GM23338 (cell line): ENCODE results near the gene TFF1. TPM values are rescaled to one million over a fixed set of nuclear protein-coding genes. Genes with fewer than 3 reads are reported as not detected.
A peak's percentile ranks its signal among the peaks of the same experiment; 100 is the strongest.

Experiments
- ATAC-seq: fragments of 200-7000 bp; cut with Tn5 transposase; 3 replicates; pipeline ENCODE4 v1.9.1; 2020
- DNase-seq: peaks from one replicate; pipeline ENCODE4 v3.0.0-alpha.2; 2015; ENCODE audit warnings: low spot score
- H2AFZ ChIP-seq: fragments of 200-600 bp; sonication (generic); 2 replicates; pipeline ENCODE4 v1.8.0; 2016; ENCODE audit warnings: antibody characterized with exemption, mild to moderate bottlenecking, moderate library complexity
- H3F3A ChIP-seq: fragments of 200-600 bp; sonication (generic); replicated peaks from 2 replicates; pipeline ENCODE4 v1.8.0; 2017; ENCODE audit warnings: antibody characterized with exemption, mixed run types, low read depth
- H3K27ac ChIP-seq: fragments of 200-600 bp; sonication (generic); 2 replicates; pipeline ENCODE4 v1.6.1; 2016; ENCODE audit warnings: low read depth
- H3K27me3 ChIP-seq: fragments of 200-600 bp; sonication (generic); 2 replicates; pipeline ENCODE4 v1.8.0; 2016; ENCODE audit warnings: mild to moderate bottlenecking, mixed run types, moderate library complexity; ENCODE audit not compliant: insufficient read depth
- H3K36me3 ChIP-seq: fragments of 200-600 bp; sonication (generic); 2 replicates; pipeline ENCODE4 v1.8.0; 2016; ENCODE audit warnings: mild to moderate bottlenecking; ENCODE audit not compliant: insufficient read depth
- H3K4me1 ChIP-seq: fragments of 200-600 bp; sonication (generic); 2 replicates; pipeline ENCODE4 v1.8.0; 2016; ENCODE audit warnings: mild to moderate bottlenecking, moderate library complexity; ENCODE audit not compliant: insufficient read depth
- H3K4me2 ChIP-seq: fragments of 200-600 bp; sonication (generic); 2 replicates; pipeline ENCODE4 v1.7.1; 2017; ENCODE audit warnings: mixed run types
- H3K4me3 ChIP-seq: fragments of 200-600 bp; sonication (generic); 2 replicates; pipeline ENCODE4 v1.6.1; 2016; ENCODE audit warnings: mixed run types
- H3K79me2 ChIP-seq: fragments of 200-600 bp; sonication (generic); replicated peaks from 2 replicates; pipeline ENCODE4 v1.8.0; 2017; ENCODE audit warnings: mild to moderate bottlenecking; ENCODE audit not compliant: insufficient read depth
- H3K9me2 ChIP-seq: fragments of 200-600 bp; sonication (generic); 2 replicates; pipeline ENCODE4 v1.8.0; 2017; ENCODE audit not compliant: insufficient read depth
- H4K20me1 ChIP-seq: fragments of 200-600 bp; sonication (generic); replicated peaks from 2 replicates; pipeline ENCODE4 v1.8.0; 2017; ENCODE audit warnings: mild to moderate bottlenecking; ENCODE audit not compliant: insufficient read depth
- H3K27ac Mint-ChIP-seq: 2 replicates; pipeline ENCODE4 v1.8.0; 2020; ENCODE audit warnings: inconsistent platforms, mild to moderate bottlenecking, moderate library complexity, mixed read lengths
- H3K27me3 Mint-ChIP-seq: 3 replicates; pipeline ENCODE4 v1.8.0; 2022; ENCODE audit warnings: low read depth, mild to moderate bottlenecking, moderate library complexity, mixed read lengths, inconsistent platforms; ENCODE audit not compliant: insufficient read depth, poor library complexity
- H3K36me3 Mint-ChIP-seq: 3 replicates; pipeline ENCODE4 v1.8.0; 2021; ENCODE audit warnings: low read depth, mild to moderate bottlenecking, inconsistent platforms, moderate library complexity, mixed read lengths
- H3K4me1 Mint-ChIP-seq: 3 replicates; pipeline ENCODE4 v1.8.0; 2020; ENCODE audit warnings: mild to moderate bottlenecking, inconsistent platforms, mixed read lengths
- H3K4me3 Mint-ChIP-seq: 3 replicates; pipeline ENCODE4 v1.8.0; 2021; ENCODE audit warnings: moderate library complexity, mild to moderate bottlenecking, inconsistent platforms, mixed read lengths
- H3K9me3 Mint-ChIP-seq: 3 replicates; pipeline ENCODE4 v1.8.0; 2020; ENCODE audit warnings: moderate library complexity, mild to moderate bottlenecking, inconsistent platforms, mixed read lengths
- EZH2 ChIP-seq: fragments of 200-600 bp; sonication (generic); IDR thresholded peaks from one replicate; pipeline ENCODE4 v1.8.0; 2017; ENCODE audit warnings: antibody characterized with exemption, mild to moderate bottlenecking, low read depth; ENCODE audit not compliant: unreplicated experiment
- REST ChIP-seq: IDR thresholded peaks from one replicate; pipeline ENCODE4 v1.6.1; 2018; ENCODE audit warnings: antibody characterized with exemption; ENCODE audit not compliant: unreplicated experiment
- STAT1 ChIP-seq: IDR thresholded peaks from one replicate; pipeline ENCODE4 v1.6.1; 2016; ENCODE audit warnings: antibody characterized with exemption; ENCODE audit not compliant: unreplicated experiment
- ZNF462 ChIP-seq: fragments of 250-450 bp; sonication (Bioruptor Pico); IDR thresholded peaks from 2 replicates; pipeline ENCODE4 v1.5.0; 2020; ENCODE audit warnings: mild to moderate bottlenecking, moderate library complexity
- polyA plus RNA-seq: library from polyadenylated mRNA; unstranded; fragments of >200 nt; fragmentation: Nextera tagmentation; extraction: Ambion mirVana; gene quantifications from 2 replicates; pipeline ENCODE4 v1.2.1, GENCODE V29; 2016
- total RNA-seq: library from RNA; depleted of rRNA; stranded (reverse); fragments of >200 nt; shearing (Covaris generic); gene quantifications from 2 replicates; pipeline ENCODE4 v1.2.3, GENCODE V29; 2014
- TF ChIP-seq, protein P1 (sequence below), 2 experiments: fragments of 200-600 bp in 1 of 2; sonication (generic) in 1 of 2; conservative IDR thresholded peaks; 2 replicates each; pipeline versions ENCODE4 v1.5.1 to v1.6.1; 2016 to 2017; ENCODE audit warnings: antibody characterized with exemption in 2 of 2, low read depth in 2 of 2, mild to moderate bottlenecking in 2 of 2, moderate library complexity in 1 of 2

The TFF1 gene
- total and polyA plus RNA-seq, 2 experiments from 2014 or later, result not detected

- H3K27ac ChIP-seq, result no peak overlapping the region; the same call in 1 of the 2 replicates
- peak overlapping the region; percentile 85 for H3K27ac Mint-ChIP-seq
- peaks cover 32% of the 10 kb centered on the region; the same call in 2 of the 3 replicates for H3K4me1 Mint-ChIP-seq
Observed at GRCh38 chr21:42337830-42338728, 28.3 kb downstream of the TFF1 start.

DNA sequence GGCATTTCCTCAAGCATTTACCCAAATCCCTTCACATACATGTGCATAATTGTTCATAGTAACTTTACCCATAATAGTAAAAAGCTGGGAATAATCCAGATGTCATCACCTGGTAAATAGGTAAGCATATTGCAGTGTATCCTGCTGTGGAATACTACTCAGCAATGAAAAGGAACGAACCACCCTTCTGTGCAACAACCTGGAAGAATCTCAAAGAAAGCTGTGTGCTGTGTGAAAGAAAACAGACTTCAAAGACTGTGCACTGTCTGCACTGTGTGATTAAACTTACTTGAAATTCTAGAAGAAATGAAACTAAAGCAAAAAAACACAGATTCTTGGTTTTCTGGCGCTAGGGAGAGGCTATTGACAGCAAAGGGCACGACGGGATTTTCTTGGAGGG is 29.1 kb downstream of the TFF1 start:
- Histone ChIP-seq H3K79me2 (no peaks in the 10 kb centered on the region), H2AFZ (no peak overlapping the region), H3K4me3 (no peak overlapping the region; the same call in 1 of the 2 replicates), H4K20me1 (no peaks in the 10 kb centered on the region), H3K4me2 (peak overlapping the region; percentile 42; the same call in 1 of the 2 replicates), H3K27ac (peak overlapping the region; percentile 84), H3K27me3 (no peaks in the 10 kb centered on the region), H3K36me3 (no peaks in the 10 kb centered on the region), H3K9me2 (no peaks in the 10 kb centered on the region), H3F3A (no peaks in the 10 kb centered on the region; the same call in 1 of the 2 replicates), H3K4me1 (peaks cover 14% of the 10 kb centered on the region; the same call in 1 of the 2 replicates)
- H3K27me3 Mint-ChIP-seq, result peaks cover 14% of the 10 kb centered on the region
- peaks cover 5% of the 10 kb centered on the region; the same call in 2 of the 3 replicates for H3K9me3 Mint-ChIP-seq
- H3K4me3 Mint-ChIP-seq, result no peak overlapping the region
- H3K27ac Mint-ChIP-seq, result peak overlapping the region; percentile 85; the same call in 1 of the 2 replicates
- no peaks in the 10 kb centered on the region; the same call in 2 of the 3 replicates for H3K36me3 Mint-ChIP-seq
- ATAC-seq (no peak), DNase-seq (no peak)
- peaks cover 32% of the 10 kb centered on the region; the same call in 2 of the 3 replicates for H3K4me1 Mint-ChIP-seq
- no peak for TF ChIP-seq ZNF462
- TF ChIP-seq EZH2, result no peak
- no peak for TF ChIP-seq REST
- TF ChIP-seq STAT1, result no peak

More at GRCh38 chr21:42337830-42338728, 28.3 kb downstream of the TFF1 start:
- Mint-ChIP-seq H3K27me3 (peaks cover 14% of the 10 kb centered on the region), H3K9me3 (no peaks in the 10 kb centered on the region), H3K36me3 (no peaks in the 10 kb centered on the region), H3K4me3 (0 out of 3 replicates have a peak overlapping the region, but pooled peaks have one; percentile 24)
- Histone ChIP-seq H3K4me2 (0 out of 2 replicates have a peak overlapping the region, but pooled peaks have one; percentile 17), H3K79me2 (no peaks in the 10 kb centered on the region), H3K4me3 (no peak overlapping the region), H3K4me1 (peaks cover 14% of the 10 kb centered on the region; the same call in 1 of the 2 replicates), H3K9me2 (no peaks in the 10 kb centered on the region), H3K27me3 (no peaks in the 10 kb centered on the region), H3K36me3 (no peaks in the 10 kb centered on the region), H3F3A (no peaks in the 10 kb centered on the region; the same call in 1 of the 2 replicates), H2AFZ (peak overlapping the region; percentile 61), H4K20me1 (no peaks in the 10 kb centered on the region)
- peak; percentile 94 for DNase-seq
- TF ChIP-seq, protein P1, sequence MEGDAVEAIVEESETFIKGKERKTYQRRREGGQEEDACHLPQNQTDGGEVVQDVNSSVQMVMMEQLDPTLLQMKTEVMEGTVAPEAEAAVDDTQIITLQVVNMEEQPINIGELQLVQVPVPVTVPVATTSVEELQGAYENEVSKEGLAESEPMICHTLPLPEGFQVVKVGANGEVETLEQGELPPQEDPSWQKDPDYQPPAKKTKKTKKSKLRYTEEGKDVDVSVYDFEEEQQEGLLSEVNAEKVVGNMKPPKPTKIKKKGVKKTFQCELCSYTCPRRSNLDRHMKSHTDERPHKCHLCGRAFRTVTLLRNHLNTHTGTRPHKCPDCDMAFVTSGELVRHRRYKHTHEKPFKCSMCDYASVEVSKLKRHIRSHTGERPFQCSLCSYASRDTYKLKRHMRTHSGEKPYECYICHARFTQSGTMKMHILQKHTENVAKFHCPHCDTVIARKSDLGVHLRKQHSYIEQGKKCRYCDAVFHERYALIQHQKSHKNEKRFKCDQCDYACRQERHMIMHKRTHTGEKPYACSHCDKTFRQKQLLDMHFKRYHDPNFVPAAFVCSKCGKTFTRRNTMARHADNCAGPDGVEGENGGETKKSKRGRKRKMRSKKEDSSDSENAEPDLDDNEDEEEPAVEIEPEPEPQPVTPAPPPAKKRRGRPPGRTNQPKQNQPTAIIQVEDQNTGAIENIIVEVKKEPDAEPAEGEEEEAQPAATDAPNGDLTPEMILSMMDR (conservative IDR thresholded peaks at IDR 0.05; ENCODE audit: low read depth in 2 of 2), result peak; percentile 75 to 83
- no peak for TF ChIP-seq EZH2
- ATAC-seq, result peak; percentile 89
